Measurements from ENCODE around the gene B3GALNT1.

DNA sequence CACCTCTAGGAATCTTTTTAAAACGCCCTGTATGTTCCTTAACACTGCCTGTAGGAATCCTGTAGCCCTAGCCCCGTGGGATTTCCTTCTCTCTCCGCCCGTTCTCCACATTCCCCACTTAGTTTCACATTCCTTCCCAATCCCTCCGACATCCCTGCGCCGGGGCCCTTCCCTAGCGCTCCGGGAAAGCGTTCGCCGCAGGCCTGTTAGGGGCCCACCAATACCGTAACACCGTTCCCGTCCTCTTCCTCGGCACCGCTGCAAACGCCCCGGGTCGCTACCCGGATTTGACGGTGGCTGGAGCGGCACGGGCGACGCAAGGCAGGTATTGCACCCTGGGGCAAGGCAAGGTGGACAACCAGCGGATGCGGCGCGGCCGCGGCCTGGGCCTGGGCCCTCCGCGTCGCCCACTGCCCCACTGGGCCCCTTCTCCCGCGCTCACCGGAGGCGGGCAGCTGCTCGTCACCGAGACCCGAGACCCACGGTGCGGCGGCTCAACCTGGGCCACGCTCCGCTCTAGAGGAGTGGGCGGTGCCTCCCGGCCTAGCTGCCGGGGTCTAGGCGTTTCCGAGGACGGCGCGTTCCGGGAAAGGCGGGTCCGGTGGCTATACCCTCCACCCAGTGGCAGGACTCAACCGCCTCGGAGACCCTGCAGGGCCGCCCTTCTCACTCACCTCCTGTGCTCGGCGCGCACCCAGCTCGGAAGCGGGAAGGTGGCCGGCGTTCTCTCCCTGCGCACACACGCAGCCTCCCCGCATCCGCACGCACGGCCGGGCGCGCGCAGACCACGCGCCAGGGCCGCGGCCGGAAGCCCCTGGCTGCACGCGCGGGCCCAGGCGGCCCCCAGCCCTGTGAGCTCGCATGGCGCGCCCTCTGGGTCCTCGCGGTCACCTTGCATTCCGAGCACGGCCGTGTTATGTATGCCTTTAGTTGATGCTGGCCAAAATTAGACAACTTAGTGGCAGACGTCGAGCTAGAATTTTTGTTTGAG, at the start of gene B3GALNT1:
- TF ChIP-seq, protein P1, sequence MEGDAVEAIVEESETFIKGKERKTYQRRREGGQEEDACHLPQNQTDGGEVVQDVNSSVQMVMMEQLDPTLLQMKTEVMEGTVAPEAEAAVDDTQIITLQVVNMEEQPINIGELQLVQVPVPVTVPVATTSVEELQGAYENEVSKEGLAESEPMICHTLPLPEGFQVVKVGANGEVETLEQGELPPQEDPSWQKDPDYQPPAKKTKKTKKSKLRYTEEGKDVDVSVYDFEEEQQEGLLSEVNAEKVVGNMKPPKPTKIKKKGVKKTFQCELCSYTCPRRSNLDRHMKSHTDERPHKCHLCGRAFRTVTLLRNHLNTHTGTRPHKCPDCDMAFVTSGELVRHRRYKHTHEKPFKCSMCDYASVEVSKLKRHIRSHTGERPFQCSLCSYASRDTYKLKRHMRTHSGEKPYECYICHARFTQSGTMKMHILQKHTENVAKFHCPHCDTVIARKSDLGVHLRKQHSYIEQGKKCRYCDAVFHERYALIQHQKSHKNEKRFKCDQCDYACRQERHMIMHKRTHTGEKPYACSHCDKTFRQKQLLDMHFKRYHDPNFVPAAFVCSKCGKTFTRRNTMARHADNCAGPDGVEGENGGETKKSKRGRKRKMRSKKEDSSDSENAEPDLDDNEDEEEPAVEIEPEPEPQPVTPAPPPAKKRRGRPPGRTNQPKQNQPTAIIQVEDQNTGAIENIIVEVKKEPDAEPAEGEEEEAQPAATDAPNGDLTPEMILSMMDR (conservative IDR thresholded peaks at IDR 0.05 in 1 of 2, IDR thresholded peaks at IDR 0.05 in 1 of 2; ENCODE audit: low read depth in 1 of 2, low read length in 2 of 2), result no peak
- TF ChIP-seq EZH2 (IDR thresholded peaks at IDR 0.05; ENCODE audit: low read length, missing control alignments), result no peak
